Measurements from ENCODE around the gene MTSS2.

Gene MTSS2, protein sequence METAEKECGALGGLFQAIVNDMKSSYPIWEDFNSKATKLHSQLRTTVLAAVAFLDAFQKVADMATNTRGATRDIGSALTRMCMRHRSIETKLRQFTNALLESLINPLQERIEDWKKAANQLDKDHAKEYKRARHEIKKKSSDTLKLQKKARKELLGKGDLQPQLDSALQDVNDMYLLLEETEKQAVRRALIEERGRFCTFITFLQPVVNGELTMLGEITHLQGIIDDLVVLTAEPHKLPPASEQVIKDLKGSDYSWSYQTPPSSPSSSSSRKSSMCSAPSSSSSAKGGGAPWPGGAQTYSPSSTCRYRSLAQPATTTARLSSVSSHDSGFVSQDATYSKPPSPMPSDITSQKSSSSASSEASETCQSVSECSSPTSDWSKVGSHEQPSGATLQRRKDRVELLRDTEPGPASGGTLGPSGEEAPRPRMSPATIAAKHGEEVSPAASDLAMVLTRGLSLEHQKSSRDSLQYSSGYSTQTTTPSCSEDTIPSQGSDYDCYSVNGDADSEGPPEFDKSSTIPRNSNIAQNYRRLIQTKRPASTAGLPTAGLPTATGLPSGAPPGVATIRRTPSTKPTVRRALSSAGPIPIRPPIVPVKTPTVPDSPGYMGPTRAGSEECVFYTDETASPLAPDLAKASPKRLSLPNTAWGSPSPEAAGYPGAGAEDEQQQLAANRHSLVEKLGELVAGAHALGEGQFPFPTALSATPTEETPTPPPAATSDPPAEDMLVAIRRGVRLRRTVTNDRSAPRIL

DNA sequence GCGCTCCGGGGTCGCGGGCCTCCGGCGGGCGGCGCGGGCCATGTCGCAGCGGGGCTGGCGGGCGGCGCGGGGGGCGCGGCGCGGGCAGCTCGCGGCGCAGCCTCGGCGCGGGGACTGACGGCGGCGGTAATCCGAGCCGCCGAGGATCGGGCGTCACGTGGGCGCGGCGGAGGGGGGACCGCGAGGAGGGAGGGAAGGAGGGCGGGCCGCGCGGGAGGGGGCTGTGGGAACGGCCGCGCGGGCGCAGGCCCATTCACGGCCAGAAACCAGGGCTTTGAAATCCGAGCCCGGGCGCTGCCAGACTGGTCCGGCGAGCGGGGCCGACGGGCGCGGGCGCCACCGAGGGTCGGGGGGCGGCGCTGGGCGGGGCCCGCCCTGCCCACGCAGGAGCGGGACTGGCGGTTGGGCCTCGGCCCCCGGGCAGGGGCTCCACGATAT, at the start of gene MTSS2:
Gene MTSS2, minus strand, starts transcription at position 116 of the 438 bp plus-strand sequence. CDS start 262 bp downstream, outside the sequence.
- peak; percentile 27 for DNase-seq

DNA sequence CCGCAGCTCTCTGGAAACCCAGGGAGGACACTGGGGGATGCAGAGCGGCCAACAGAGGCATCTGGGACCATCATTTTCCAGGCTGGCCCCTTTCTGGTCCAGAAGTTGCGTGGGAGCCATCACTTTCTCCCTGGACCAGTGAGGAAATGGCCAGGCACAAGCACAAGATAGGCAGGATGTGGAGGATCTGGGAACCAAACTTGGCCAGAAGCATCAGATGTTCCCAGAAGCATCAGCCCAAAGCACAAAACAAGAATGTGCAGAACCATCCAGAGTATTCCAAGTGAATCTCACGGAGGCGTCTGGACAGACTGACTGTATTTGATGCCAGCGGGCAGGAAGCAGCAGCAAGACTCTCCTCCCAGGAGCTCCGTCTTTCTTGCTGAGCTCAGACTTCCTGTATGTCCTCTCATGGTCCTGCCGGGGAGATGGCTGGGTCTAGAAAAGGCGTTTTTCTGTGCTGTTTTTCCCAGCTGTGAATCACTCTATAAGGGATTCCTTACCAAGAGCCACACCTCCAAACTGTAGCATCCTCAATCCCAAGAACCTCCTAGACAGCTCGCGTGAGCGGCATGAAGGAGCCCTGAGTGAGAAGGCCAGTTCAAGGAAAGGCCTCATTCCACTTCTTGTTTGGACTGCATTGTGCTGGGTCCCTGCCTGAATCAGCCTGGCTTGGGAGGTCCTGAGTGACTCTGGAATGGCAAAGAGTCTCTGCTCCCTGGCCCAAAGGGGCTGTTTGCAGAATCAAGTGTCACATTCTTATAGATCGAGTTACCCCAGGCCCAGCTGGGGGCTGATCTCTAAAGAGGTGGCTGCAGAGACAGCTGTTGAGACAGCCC, 49.5 kb upstream of the MTSS2 start:
- DNase-seq, result no peak

DNA sequence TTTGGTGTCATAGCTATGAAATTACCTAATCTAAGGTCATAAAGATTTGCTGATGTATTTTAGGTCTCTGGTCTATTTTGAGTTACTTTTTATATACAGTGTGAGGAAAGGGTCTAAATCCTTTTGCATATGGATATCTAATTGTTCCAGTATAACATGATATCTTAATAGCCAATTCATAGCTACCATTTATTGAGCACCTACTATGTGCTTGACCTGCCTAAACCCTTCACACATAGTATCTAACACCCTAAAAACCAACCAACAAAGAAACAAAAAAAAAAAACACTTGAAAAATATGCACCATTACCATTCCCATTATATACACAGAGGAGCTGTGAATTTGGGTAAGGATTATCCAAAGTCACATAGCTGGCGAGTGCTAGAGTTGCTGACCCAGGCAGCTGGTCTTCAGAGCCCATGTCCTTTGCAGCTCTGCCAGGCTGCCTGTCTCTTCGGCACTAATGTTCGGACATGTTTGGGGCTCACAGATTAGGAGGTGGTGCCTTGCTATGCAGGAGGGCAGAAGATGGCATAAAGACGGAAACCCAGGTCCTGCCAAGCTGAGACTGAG, 48.8 kb upstream of the MTSS2 start:
- no peak for DNase-seq

DNA sequence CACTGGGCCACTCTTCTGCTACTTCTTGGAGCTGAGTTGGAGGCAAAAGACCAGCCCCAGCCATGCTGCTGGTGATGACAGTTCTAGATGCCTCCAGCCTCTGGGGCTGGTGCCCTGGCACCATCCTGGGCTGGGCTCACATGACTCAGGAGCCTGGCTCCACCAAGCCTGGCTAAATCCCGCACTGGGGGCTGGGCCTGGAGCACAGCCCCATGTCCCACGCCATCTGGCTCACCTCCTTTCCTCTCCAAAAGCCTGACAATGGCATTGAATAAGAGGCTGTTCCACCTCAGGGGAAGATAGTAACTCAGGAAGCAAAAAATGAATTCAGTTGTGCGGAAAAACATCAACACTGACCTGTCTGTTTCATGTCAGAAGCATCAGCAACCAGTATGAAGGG, 45.1 kb upstream of the MTSS2 start:
- DNase-seq, result no peak

DNA sequence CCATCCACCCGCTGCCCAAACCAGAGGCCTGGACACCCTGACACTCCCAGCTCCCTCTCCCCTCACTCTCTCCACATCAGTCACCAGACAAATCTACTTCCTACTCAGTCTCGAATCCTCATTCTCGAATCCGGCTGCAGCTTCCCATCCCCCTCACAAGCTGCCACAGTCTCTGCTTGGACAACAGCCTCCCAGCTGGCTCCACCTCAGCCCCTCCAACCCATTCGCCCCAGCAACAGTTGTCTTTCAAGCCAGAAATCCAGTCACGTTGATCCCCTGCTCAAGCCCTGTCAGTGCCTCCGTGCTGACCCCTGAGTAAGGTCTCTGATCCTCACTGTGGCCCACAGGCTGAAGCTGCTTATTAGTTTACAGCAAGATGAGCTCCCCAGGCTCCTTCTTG, 44.2 kb upstream of the MTSS2 start:
- DNase-seq, result no peak

DNA sequence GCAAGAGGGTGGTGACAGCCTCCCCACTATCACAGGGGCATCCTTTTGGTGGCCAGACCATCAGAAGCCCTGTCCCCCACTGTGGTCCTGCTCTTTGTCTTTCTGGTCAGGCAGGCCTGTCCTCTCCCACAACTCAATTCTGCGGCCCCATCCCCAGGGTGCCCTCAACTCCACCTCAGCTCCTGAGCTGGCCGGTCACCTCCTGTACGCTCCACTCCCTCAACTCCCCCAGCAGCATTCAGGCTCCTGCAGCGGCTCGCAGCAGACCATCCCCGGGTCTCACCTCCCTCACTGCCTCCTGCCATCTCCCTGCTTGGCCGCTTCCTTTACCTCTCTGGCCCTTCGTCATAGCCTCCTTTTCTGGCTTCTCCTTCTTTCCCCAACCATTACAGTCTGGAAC, 43.4 kb upstream of the MTSS2 start:
- no peak for DNase-seq

DNA sequence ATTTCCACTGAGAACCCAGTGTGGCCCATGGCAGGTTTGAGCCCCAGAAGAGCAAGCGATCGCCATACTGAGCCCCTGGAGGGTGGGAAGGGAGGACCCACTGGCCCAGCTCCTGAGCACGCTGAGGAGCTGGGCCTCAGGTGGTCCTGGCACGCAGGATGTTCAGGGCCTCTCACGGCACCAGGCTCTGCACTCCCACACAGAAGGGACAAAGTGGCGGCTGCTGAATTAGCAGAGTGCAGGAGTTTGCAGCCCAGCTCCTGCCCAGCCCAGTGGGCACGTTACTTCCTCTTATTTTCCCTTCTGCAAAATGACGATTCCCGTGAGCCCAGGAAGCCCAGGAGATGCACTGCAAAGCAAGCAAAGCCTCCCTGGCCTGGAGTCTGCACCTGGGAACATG, 42.3 kb upstream of the MTSS2 start:
- no peak for DNase-seq

DNA sequence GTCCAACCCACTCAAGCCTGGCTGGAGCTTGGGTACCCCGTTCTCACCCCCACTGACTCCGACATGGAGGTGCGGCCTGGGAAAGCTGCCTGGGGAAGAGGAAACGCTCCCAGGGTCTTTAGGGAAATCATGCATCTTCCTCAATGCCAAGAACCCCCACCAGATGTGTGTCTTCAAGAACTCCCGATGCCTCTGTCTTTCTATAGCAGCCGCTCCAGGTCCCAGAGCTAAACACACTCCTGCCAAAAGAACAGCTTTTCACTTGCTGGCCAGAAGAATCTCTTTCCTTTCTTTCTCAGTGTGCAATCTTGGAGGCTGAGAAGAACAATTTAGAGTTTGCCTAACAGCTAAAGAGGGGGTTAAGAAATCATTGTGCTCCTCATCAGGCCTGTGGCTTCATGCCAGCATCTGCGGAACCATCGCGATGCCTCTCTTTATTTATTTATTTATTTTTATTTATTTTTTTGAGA, 41.1 kb upstream of the MTSS2 start:
- no peak for DNase-seq

DNA sequence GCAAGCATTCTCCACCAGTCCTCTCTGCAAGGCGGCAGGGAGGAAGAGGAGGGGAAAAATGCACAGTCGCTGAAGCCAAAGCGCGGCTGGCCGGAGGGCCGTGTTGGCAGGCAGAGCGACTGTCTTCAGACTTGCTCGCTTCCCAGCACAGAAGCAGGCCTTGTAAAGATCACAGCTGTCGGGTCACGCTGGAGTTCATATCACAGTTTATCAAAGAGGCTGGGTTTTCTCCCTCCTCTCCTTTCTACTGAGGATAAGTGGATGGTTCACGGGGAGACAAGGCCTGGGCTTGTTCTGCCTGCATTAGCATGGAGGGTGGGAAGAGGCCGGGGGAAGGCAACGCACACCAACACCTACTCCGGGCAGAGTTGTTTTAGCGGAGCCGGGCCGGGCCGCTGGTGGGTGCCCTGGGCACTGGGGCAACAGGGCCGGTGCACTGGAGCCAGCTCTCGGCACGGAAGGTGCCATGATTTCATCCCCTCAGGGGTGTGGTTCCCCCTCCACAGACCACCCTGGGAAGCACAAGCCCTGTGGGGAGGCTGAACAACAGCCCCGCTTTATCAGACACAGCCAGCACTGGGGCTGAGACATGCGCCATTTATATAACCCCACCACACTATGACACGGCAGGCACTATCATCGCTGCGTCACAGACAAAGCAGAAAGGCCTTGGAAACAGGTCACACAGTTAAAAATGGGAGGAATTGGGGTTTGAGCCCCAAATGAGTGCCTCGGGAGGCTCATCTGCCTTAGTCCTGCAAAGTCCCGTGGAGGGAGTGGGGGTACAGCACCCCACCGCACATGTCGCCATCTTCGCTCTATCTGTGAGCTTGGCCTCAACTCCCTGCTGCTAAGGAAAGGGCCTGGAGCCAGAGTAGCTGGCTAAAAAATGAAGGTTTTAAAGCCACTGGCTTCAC, 40.3 kb upstream of the MTSS2 start:
- no peak for DNase-seq

DNA sequence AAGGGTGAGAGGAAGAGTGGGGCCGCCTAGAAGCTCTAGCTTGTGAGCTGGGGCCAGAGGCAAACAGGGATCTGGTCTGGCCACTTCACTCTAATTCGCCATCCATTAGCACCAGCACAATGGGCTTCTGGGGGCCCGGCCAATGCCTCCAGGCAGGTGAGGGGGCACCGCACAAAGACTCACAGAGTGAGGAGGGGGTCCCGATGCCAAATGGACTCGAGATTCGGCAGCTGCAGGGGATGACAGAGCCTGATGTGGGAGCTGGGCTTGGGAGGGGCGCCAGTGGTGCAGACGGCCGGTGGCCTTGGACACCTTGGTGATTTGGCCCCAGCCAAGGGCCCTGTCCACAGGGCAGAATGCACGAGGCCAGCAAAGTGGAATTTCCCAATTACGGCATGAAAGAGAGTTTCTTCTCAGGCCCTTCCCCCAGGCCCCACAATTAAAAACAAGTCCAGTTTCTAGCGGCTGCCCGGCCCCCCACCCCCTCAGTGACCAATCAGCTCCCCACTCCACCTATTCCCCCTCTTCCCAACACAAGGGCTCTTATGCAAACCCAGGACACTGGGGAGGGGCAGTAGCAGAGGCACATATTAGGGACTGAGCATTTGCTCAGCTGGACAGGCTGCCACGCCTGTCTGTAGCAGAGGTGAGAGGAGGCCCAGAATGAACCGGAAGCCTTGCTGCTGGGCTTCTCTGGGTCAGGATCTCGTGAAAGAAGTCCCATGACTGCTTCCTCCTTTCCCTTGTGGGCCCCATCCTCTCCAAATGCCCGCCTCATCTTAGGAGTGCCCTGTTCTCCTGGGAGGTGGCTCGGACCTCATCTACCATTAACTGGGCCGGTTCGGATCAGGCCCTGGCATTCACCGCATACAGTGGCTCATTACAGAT, 39.4 kb upstream of the MTSS2 start:
- no peak for DNase-seq

DNA sequence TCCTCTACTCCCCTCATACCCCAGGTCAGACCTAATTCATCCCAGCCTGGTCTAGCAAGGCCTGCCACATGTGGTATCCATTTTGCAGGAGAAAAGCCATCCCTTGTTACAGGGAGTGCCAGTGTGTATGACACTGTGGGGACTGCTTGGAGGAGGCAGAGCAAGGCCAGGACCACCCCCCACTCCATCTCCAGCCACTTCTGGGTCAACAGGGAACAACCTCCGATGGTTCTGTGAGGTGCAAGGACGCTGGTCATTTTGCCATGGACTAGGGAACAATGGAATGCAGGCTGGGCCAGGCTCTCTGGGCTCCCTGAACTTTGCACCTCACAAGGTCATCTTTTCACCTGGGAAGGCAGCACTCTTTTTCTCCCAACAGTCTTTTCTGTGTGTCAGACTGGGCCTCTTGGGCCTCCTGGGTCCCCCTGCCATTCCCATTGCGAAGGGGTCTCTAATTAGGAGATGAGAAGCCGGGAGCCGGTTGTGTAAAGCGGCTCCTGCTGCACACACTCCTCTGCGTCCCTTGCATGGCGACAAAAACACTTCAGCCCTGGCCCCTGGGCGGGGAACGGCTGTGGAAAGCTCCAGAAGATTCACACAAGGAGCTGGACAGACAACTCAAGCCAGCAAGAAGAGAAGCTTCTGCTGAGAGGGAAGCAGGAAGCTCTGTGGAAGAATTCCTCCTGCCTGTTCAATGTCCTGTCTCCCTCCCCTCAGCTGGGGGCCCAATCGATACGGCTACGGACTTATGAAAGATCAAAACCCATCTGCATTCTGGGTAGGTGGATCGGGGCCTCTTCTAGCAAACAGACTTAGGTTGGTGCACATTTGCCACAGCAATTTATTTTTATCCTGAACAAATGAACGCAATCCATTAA, 38.5 kb upstream of the MTSS2 start:
- no peak for DNase-seq

DNA sequence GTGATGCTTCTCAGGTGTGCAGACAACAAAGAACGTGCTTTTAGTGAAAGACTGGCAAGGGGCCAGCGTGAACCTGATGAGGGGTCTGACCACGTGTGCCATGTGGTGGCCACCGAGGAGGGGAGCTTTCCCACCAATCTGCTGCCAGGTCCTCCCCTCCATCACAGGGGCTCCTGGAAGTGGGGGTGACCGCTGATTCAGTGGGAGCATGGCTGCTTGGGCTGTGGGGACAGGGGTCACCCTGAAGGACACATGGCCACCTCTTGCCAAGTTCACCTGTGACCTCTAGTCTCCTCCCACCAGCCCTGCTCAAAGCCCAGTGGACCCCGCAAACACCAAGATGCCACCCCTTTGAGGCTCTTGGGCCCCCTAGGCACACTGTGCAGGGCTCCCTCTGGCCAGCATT, 37.9 kb upstream of the MTSS2 start:
- no peak for DNase-seq

DNA sequence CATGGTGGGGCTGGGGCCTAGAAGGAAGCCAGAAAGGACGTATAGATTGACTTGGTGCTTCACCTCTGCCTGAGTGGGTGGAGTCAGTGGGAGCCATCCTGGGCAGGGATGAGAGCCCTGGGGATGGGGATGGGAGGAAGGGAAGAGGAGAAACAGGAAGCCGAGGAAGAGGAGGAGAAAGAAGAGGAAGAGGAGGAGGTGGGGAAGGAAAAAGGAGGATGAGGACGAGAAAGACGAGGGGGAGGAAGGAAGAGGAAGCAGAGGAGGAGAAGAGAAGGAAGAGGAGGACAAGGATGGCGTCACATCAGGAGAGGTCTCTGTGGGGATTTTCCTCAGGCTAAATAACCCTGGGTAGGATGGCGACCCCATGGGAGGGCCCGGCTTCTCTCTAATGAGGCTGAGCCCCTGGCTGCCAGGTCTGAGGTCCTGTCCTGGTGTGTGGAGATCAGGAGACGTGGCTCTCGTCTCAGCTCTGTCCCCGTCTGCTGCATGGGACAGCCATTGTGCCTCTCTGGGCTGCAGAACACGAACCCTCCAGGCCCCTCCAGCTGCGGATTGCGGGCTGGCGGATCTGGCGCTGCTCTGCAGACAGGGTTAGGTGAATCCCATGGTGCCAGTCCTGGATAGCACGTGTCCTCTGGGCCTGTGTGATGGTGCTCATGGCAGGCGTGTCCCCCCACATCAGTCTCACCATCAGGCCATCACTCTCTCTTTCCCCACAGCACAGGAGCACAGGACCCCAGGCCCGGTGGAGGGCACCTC, 35.5 kb upstream of the MTSS2 start:
- DNase-seq, result no peak

DNA sequence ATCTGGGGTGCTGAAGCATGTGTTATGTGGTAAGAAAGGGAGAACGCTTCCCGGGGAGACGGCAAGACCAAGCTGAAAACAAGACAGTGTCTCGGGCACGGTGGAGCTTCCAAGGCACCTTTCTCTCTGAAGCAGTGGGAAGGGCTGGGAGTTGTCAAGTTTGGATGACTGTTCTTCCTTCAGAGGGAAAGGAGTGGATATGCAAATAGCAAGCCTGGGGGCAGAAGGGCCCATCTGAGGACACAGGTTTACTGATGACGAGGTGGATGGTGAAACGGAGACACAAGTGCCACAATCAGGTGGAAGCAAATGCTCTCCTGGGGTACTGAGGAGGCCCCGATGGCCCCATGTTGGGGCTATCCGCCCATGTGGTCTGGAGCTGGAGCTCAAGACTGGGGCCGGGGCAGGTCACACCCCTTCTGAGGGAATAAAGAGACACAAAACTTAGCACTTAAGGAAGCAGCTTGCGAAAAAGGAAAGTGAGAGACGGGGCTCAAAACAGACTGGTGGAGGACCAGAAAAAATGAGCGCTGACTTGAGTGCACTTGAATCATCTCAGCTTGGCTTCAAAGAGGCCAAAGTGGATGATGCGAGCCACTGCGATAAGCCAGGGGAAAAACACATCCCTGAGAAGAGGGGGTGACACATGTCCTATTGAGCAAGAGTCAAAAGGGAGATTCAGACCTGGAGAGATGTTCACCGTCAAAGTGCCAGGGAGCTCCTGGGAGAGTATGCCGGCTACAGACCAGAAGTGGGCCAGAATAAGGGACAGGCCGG, 34.8 kb upstream of the MTSS2 start:
- DNase-seq, result no peak

DNA sequence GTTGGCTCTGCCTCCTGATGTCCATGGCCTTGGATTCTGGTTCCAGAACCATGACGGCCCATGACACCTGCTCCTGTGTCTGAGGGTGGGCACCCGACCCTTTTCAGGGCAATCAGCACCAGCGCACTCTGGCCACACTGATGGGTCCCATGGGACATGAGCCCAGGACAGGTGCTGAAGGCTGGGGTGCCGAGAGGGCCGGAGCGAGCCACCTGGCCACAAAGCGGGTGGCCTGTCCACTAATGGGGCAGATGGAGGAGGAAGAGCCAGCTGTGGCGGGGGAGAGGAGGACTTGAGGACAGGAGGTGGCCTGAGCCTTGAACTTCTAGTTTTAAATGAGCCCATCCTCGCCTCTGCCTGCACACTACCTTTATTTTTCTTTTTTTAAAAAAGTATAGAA, 31.2 kb upstream of the MTSS2 start:
- no peak for DNase-seq

DNA sequence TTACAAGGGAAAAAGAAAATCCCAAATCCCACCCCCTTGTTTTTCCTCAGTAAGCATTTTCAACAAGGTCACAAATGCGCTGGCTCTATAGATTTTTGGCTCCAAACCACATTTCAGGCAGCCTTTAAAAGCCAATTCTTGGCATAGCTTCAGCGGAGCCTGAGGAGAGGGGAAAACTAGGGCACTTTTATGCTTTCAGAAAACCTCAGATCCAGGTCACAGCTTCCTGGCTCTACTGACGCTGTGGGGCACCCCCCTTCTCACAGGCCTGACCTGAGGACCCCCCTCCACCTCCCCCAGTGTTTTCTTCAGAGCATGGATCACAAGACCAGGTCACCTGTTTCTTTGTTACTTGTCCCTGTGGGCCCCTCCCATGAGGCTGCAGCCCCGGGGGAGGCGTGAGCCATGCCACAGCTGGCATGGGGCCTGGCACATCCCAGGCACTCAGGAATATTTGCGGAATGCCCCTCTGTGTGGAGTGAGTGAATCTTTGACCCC, 30.1 kb upstream of the MTSS2 start:
- DNase-seq, result no peak

DNA sequence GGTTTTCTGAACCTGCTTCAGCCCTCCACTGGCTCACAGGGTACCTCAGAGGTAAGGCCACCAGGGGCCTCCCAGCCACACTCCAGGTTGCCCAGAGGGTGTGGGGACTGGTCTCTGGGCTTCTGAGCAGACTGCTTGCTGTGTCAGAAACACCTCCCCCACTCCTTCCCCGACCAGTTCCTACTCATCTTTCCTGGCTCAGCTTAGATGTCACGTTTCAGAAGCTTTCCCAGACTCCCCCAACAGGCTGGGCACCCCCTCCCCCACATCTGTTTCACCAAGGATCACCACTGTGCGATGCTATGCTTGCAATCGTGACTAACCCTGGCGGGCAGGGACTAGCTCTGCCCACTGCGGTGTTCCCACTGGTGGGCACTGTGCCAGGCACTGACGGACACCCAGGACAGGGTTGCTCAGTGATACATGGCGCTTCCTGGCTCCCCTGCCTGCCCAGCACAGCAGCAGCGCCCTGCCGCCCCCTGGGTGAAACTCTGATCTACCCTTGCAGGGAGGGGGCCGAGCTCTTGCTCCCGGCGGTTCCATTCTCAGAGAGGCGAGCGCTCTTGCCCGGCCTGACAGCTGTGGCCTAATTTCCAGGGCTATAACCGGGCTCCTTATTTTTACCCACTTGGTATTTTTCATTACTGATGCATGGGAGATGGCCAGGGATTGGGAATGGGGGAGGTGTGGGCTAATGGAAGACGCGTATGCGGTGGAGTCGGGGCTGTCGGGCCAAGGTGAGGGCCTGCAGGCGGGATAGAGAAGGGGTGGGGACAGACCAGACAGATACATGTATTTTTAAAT, 29.4 kb upstream of the MTSS2 start:
- no peak for DNase-seq

Data from CD4-positive, alpha-beta T cell treated with Interleukin-17A for 4 hours (primary cell).